Right lobe of liver (tissue), 6 donors: Measurements from ENCODE around the gene C12orf42. TPM values are rescaled to one million over a fixed set of nuclear protein-coding genes. Genes with fewer than 3 reads are reported as not detected.
A peak's percentile ranks its signal among the peaks of the same experiment; 100 is the strongest.

Experiments
- ATAC-seq, 4 donors: fragments of 200-7000 bp; cut with Tn5 transposase; one replicate each; pipeline ENCODE4 v1.9.1; 2020; ENCODE audit warnings: mild to moderate bottlenecking in 4 of 4, moderate library complexity in 4 of 4
- DNase-seq, 3 donors: peaks; one replicate each; pipeline ENCODE4 v3.0.0-alpha.2; 2020
- H3K27ac ChIP-seq, 3 donors: fragments of 200-600 bp; one replicate each; pipeline ENCODE4 v1.8.0; 2022
- H3K27me3 ChIP-seq, 2 donors: fragments of 200-600 bp; one replicate each; pipeline ENCODE4 v1.8.0; 2022
- H3K36me3 ChIP-seq, 4 donors: fragments of 200-600 bp; sonication (generic) in 1 of 4; one replicate each; pipeline versions ENCODE4 v1.5.1 to v1.8.0; 2017 to 2022; ENCODE audit warnings: control low read depth in 1 of 4
- H3K4me1 ChIP-seq, 4 donors: fragments of 200-600 bp; sonication (generic) in 1 of 4; one replicate each; pipeline versions ENCODE4 v1.5.1 to v1.8.0; 2017 to 2022; ENCODE audit warnings: control low read depth in 1 of 4
- H3K4me3 ChIP-seq, 3 donors: fragments of 200-600 bp; one replicate each; pipeline ENCODE4 v1.8.0; 2022
- H3K9me3 ChIP-seq, 4 donors: fragments of 200-600 bp; sonication (generic) in 1 of 4; one replicate each; pipeline versions ENCODE4 v1.5.1 to v1.8.0; 2017 to 2022; ENCODE audit warnings: control low read depth in 1 of 4
- CTCF ChIP-seq, 4 donors: fragments of 200-600 bp in 3 of 4; fragments of 450-650 bp in 1 of 4; IDR thresholded peaks; one replicate each; pipeline versions ENCODE4 v1.5.1 to v1.8.0; 2016 to 2022; ENCODE audit warnings: antibody characterized with exemption in 4 of 4, mild to moderate bottlenecking in 2 of 4
- POLR2A ChIP-seq: fragments of 450-650 bp; IDR thresholded peaks from one replicate; pipeline ENCODE4 v1.6.1; 2017; ENCODE audit warnings: antibody characterized with exemption, mild to moderate bottlenecking
- WGBS: methylation state at CpG from one replicate; pipeline ENCODE4 v1.1.6; 2018; ENCODE audit warnings: low coverage, low lambda C conversion rate; ENCODE audit not compliant: insufficient coverage; ENCODE audit errors: missing lambda C conversion rate; 5-methylcytosine and 5-hydroxymethylcytosine counted together
- intact Hi-C, 2 donors: fragments of 100-400 bp; cut with DNase I; formaldehyde crosslinking; loops; one replicate each; pipeline versions ENCODE4 v1.11.2 to v1.14.1; 2022
- total RNA-seq, 6 experiments: library from RNA; depleted of rRNA in 2 of 6; stranded (reverse); fragments of >200 nt in 2 of 6; fragmentation: NEBNext Ultra II Directional in 3 of 6; extraction: Animal tissue kit (Norgen Biotek cat#: 25700) in 3 of 6; gene quantifications; one replicate each; pipeline versions ENCODE4 v1.1.0 to v1.2.4, GENCODE V29; 2016 to 2023
- donor health status: DM: no; HTN: yes; CAD: no.
- donor health status: DM: no; HTN: no; CAD: no.
- donor health status: DM: no; HTN: no; CAD: no.
- donor health status: DM: no; HTN: yes; CAD: no.
- donor health status: DM: no; HTN: yes; CAD: no.

C12orf42 gene
- total RNA-seq, 6 experiments from 2014 or later: not detected

- Histone ChIP-seq H3K4me1 (no peaks in the 10 kb centered on the region), H3K27me3 (no peaks in the 10 kb centered on the region), H3K36me3 (no peaks in the 10 kb centered on the region), H3K4me3 (no peak overlapping the region), H3K9me3 (no peaks in the 10 kb centered on the region), H3K27ac (no peak overlapping the region)
- intact Hi-C loops: no loop called here
- 68% methylated on average over 10 of the region's 43 CpGs for WGBS
- ATAC-seq (peak in 3 of 4 donors; percentile 16 to 30 (median 26)), DNase-seq (peak in 1 of 3 donors; percentile 48)
- TF ChIP-seq CTCF (IDR thresholded peaks at IDR 0.05) (no peak), POLR2A (no peak)
Measured at GRCh38 chr12:103301642-103302591, 193.9 kb downstream of the C12orf42 start.

DNA sequence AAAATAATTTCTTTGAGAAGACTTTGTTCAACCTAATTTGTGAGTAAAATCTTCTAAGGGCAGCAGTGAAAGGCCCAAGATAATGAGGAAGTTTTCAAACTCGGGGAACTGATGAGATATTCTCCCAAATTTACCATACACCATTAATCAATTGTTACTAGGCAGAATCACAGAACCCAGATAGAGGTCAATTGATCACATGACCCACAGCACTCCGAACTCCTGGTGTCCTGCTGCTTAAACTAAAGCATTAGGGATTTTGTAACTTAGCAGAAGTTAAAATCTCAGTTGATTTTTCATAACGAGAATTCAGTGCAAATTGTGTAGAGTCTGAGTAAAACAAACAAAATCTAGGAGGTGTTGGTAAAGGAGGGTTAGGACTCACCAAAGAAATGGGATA is 207.8 kb downstream of the C12orf42 start:
- ATAC-seq (no peak), DNase-seq (no peak)
- TF ChIP-seq POLR2A (no peak), CTCF (IDR thresholded peaks at IDR 0.05) (no peak)
- H3K4me3 ChIP-seq: no peak overlapping the region
- H3K4me1 ChIP-seq: no peaks in the 10 kb centered on the region
- intact Hi-C loops: no loop called here
- H3K27ac ChIP-seq: no peak overlapping the region
- H3K9me3 ChIP-seq: no peaks in the 10 kb centered on the region
- H3K36me3 ChIP-seq: no peaks in the 10 kb centered on the region
- no peaks in the 10 kb centered on the region for H3K27me3 ChIP-seq
- 17% methylated on average over 3 of the region's 3 CpGs for WGBS

GRCh38 chr12:103282124-103282523 is 213.6 kb downstream of the C12orf42 start:
- 59% methylated on average over 2 of the region's 2 CpGs for whole genome bisulfite sequencing
- H3K36me3 ChIP-seq: no peaks in the 10 kb centered on the region
- TF ChIP-seq POLR2A: no peak
- TF ChIP-seq CTCF (IDR thresholded peaks at IDR 0.05): no peak
- ATAC-seq (no peak), DNase-seq (no peak)
- no peak overlapping the region for H3K27ac ChIP-seq
- H3K4me3 ChIP-seq: no peak overlapping the region
- H3K9me3 ChIP-seq: no peaks in the 10 kb centered on the region
- no peaks in the 10 kb centered on the region for H3K27me3 ChIP-seq
- no peaks in the 10 kb centered on the region for H3K4me1 ChIP-seq
- intact Hi-C loops: no loop called here

GRCh38 chr12:103279444-103279843 is 216.3 kb downstream of the C12orf42 start:
- DNase-seq (no peak), ATAC-seq (no peak)
- H3K36me3 ChIP-seq: no peaks in the 10 kb centered on the region
- no peaks in the 10 kb centered on the region for H3K9me3 ChIP-seq
- WGBS: 52% methylated on average over 2 of the region's 2 CpGs
- intact Hi-C loops: no loop called here
- H3K4me1 ChIP-seq: no peaks in the 10 kb centered on the region
- H3K4me3 ChIP-seq: no peak overlapping the region
- TF ChIP-seq CTCF (IDR thresholded peaks at IDR 0.05) (no peak), POLR2A (no peak)
- no peak overlapping the region for H3K27ac ChIP-seq
- no peaks in the 10 kb centered on the region for H3K27me3 ChIP-seq
